HG03045 (cell line): Measurements from ENCODE around the gene CCM2L.

Experiments
- ATAC-seq: cut with Tn5 transposase; IDR thresholded peaks from one replicate; pipeline ENCODE4 v1.9.1; 2021; ENCODE audit warnings: mild to moderate bottlenecking, moderate library complexity; ENCODE audit not compliant: unreplicated experiment

The CCM2L gene

GRCh38 chr20:32056708-32057483 is 46.7 kb downstream of the CCM2L start:
- no peak for ATAC-seq

- ATAC-seq, result no peak
Measured at GRCh38 chr20:32057656-32058184, 47.5 kb downstream of the CCM2L start.

GRCh38 chr20:32059189-32059588 is 49.0 kb downstream of the CCM2L start:
- no peak for ATAC-seq

- ATAC-seq, result no peak
Measured at GRCh38 chr20:32062776-32063170, 52.5 kb downstream of the CCM2L start.

- ATAC-seq, result no peak
Measured at GRCh38 chr20:32063695-32064094, 53.5 kb downstream of the CCM2L start.

GRCh38 chr20:32064667-32065066 is 54.4 kb downstream of the CCM2L start:
- no peak for ATAC-seq

- ATAC-seq, result no peak
Measured at GRCh38 chr20:32067234-32067821, 57.1 kb downstream of the CCM2L start.

- ATAC-seq, result no peak
Measured at GRCh38 chr20:32068174-32068573, 57.9 kb downstream of the CCM2L start.

GRCh38 chr20:32069711-32070110 is 59.5 kb downstream of the CCM2L start:
- ATAC-seq, result no peak

- ATAC-seq, result no peak
Measured at GRCh38 chr20:32070282-32070681, 60.0 kb downstream of the CCM2L start.

- ATAC-seq, result no peak
Measured at GRCh38 chr20:32070690-32071213, 60.5 kb downstream of the CCM2L start.

- no peak for ATAC-seq
Measured at GRCh38 chr20:32071395-32072167, 61.3 kb downstream of the CCM2L start.

- no peak for ATAC-seq
Measured at GRCh38 chr20:32072168-32072750, 62.0 kb downstream of the CCM2L start.

GRCh38 chr20:32075534-32075933 is 65.3 kb downstream of the CCM2L start:
- no peak for ATAC-seq

- ATAC-seq, result no peak
Measured at GRCh38 chr20:32077190-32077589, 67.0 kb downstream of the CCM2L start.

GRCh38 chr20:32078322-32078721 is 68.1 kb downstream of the CCM2L start:
- ATAC-seq, result no peak

- no peak for ATAC-seq
Measured at GRCh38 chr20:32078791-32079190, 68.6 kb downstream of the CCM2L start.

GRCh38 chr20:32079655-32080109 is 69.4 kb downstream of the CCM2L start:
- ATAC-seq, result no peak

- no peak for ATAC-seq
Measured at GRCh38 chr20:32080783-32081182, 70.5 kb downstream of the CCM2L start.
